ENCODE data around the gene STRADA. TPM values are rescaled to one million over a fixed set of nuclear protein-coding genes. Genes with fewer than 3 reads are reported as not detected.

STRADA gene
- total RNA-seq, 1 donor from 2014 or later: 30.2 TPM

DNA sequence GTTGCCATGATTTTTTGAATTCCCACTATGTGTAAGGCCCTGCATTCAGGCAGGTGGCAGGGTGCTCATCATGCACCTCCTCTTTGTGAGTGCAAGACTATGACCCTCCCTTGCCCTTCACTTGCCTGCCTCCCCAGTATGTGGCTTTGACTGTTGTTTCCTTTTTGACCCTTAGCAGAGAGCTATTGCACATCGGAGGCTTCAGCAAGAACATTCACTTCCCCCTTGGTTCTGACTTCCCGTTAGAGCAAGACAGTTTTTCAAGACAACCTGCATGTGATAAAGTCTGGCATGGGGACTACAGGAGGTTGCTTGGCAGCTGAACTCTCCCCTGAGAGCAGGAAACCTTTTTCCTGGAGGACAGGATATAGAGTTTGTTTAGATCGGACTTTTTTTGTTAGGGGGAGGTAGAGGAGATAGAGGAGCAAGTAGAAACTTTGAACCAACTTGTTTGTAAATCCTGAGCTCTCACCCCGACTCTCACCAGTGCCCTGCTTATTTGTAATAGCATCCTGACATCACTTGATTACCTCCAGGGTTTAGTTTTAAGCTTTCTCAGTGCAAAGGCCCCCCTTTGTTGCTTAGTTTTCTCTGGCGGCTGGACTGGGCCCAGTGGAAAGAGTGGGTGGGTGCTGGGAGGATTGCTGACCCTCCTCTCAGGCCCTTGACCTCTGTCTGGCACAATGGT lies 75.9 kb downstream of the STRADA start:
- Histone ChIP-seq H3K36me3 (peaks cover 72% of the 10 kb centered on the region), H3K4me1 (peaks cover 27% of the 10 kb centered on the region), H3K4me3 (no peak overlapping the region), H3K9me3 (no peaks in the 10 kb centered on the region), H3K27ac (peak overlapping the region; percentile 53), H3K27me3 (no peaks in the 10 kb centered on the region)
- intact Hi-C loops (cut with DNase I): no loop called here
- TF ChIP-seq, protein P1, sequence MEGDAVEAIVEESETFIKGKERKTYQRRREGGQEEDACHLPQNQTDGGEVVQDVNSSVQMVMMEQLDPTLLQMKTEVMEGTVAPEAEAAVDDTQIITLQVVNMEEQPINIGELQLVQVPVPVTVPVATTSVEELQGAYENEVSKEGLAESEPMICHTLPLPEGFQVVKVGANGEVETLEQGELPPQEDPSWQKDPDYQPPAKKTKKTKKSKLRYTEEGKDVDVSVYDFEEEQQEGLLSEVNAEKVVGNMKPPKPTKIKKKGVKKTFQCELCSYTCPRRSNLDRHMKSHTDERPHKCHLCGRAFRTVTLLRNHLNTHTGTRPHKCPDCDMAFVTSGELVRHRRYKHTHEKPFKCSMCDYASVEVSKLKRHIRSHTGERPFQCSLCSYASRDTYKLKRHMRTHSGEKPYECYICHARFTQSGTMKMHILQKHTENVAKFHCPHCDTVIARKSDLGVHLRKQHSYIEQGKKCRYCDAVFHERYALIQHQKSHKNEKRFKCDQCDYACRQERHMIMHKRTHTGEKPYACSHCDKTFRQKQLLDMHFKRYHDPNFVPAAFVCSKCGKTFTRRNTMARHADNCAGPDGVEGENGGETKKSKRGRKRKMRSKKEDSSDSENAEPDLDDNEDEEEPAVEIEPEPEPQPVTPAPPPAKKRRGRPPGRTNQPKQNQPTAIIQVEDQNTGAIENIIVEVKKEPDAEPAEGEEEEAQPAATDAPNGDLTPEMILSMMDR (IDR thresholded peaks at IDR 0.05): no peak
- no peak for DNase-seq
- peak; percentile 94 for ATAC-seq

DNA sequence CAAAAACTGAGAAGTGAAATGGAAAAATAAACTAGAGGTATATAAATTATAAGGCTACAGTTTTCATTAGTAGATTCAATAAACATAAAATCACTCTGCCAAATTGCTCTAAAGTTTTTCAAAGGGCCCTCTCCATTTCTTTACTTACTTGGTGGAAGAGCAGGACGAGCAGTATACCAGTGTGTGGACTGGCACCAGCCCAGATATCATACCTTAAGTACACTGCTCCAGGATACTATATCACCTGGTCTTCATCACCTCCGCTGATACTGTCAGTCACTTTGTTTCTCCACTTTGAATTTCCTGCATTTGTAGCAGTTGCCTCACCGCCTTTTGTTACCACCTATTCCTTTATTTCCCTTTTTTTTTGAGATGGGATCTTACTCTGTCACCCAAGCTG lies 81.7 kb downstream of the STRADA start:
- TF ChIP-seq, protein P1 (IDR thresholded peaks at IDR 0.05): no peak
- H3K27me3 ChIP-seq: no peaks in the 10 kb centered on the region
- H3K4me3 ChIP-seq: no peak overlapping the region
- H3K9me3 ChIP-seq: no peaks in the 10 kb centered on the region
- H3K27ac ChIP-seq: no peak overlapping the region
- H3K4me1 ChIP-seq: peaks cover 5% of the 10 kb centered on the region
- ATAC-seq (no peak), DNase-seq (no peak)
- intact Hi-C loops (cut with DNase I): no loop called here
- peaks cover 71% of the 10 kb centered on the region for H3K36me3 ChIP-seq

DNA sequence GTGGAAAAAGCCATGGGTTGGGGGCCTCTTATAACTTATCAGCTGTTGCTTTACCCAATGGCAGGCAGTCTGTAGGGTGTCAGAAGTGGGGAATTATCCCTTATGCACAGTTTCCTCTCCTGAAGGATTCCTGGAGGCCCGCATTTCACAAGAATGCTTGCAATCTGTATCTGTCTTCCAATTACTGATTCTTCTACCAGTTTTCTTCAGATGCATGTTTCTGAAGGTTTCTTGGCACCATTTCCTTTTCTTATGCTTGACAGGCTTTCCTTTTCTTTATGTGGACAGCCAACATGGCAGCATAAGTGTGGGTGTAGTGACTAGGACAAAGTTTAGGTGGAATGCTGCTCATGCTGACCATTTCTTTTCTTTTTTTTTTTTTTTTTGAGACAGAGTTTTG lies 83.2 kb downstream of the STRADA start:
- intact Hi-C loops (cut with DNase I): no loop called here
- no peak for ATAC-seq
- no peak for DNase-seq
- Histone ChIP-seq H3K4me1 (no peaks in the 10 kb centered on the region), H3K36me3 (peaks cover 83% of the 10 kb centered on the region), H3K4me3 (no peak overlapping the region), H3K27me3 (no peaks in the 10 kb centered on the region), H3K9me3 (no peaks in the 10 kb centered on the region), H3K27ac (no peak overlapping the region)
- TF ChIP-seq, protein P1 (IDR thresholded peaks at IDR 0.05): no peak

DNA sequence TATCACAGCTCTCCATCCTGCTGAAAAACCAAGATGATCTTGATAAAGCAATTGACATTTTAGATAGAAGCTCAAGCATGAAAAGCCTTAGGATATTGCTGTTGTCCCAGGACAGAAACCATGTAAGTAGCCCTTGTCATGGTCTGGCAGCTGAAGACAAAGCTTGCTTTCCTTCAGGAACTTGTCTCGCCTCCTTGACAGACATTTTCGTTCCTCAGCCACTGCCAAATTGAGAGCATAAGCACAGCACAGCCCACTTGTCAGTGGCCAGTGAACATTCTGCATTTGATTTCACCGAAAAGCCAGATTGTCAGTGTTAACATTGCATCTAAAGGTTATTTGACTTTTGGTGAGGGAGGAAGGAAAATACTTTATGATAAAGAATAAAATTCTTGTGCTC lies 83.8 kb downstream of the STRADA start:
- no peak overlapping the region for H3K27ac ChIP-seq
- H3K4me3 ChIP-seq: no peak overlapping the region
- H3K27me3 ChIP-seq: no peaks in the 10 kb centered on the region
- TF ChIP-seq, protein P1 (IDR thresholded peaks at IDR 0.05): no peak
- peaks cover 83% of the 10 kb centered on the region for H3K36me3 ChIP-seq
- no peaks in the 10 kb centered on the region for H3K4me1 ChIP-seq
- no peaks in the 10 kb centered on the region for H3K9me3 ChIP-seq
- DNase-seq: no peak
- intact Hi-C loops (cut with DNase I): no loop called here
- no peak for ATAC-seq

DNA sequence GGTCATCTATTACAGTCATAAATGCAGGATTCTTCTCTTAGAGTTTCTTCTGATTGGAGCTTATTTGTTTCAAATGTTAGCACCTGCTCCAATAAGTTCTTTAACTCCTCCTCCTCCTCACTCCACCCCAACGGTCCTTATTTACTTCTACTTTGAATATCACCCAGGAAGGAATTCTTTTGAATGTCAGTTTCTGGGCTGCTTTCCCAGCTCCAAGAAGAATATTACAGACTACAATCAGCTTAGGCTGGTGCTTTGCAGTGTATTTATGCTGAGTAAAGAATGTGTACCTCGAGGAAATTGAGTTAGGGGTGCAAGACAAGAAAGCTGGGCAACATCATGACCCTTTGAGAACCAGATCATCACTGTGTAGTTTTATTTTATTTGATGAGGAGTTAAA lies 88.5 kb downstream of the STRADA start:
- TF ChIP-seq, protein P1 (IDR thresholded peaks at IDR 0.05): no peak
- no peak overlapping the region for H3K27ac ChIP-seq
- H3K36me3 ChIP-seq: peaks cover 44% of the 10 kb centered on the region
- H3K27me3 ChIP-seq: no peaks in the 10 kb centered on the region
- ATAC-seq (no peak), DNase-seq (no peak)
- intact Hi-C loops (cut with DNase I): no loop called here
- no peaks in the 10 kb centered on the region for H3K9me3 ChIP-seq
- no peak overlapping the region for H3K4me3 ChIP-seq
- H3K4me1 ChIP-seq: peaks cover under 1% of the 10 kb centered on the region

Other genes starting within 250 kb of the STRADA start
- not detected for gene KCNH6, start 218.4 kb downstream of the STRADA start, total RNA-seq
- gene DCAF7, start 191.3 kb downstream of the STRADA start, total RNA-seq: 79.9 TPM
- 16.1 TPM for gene TACO1, start 140.9 kb downstream of the STRADA start, total RNA-seq
- gene MAP3K3, start 119.4 kb downstream of the STRADA start, total RNA-seq: 57.5 TPM
- 22.9 TPM for gene LIMD2, start 41.7 kb downstream of the STRADA start, total RNA-seq
- gene CCDC47, start 31.8 kb upstream of the STRADA start, total RNA-seq: 91.4 TPM
- gene DDX42, start 32.4 kb upstream of the STRADA start, total RNA-seq: 93.8 TPM
- 105 TPM for gene PSMC5, start 85.6 kb upstream of the STRADA start, total RNA-seq
- gene FTSJ3, start 85.9 kb upstream of the STRADA start, total RNA-seq: 39.4 TPM
- 74.6 TPM for gene SMARCD2, start 100.9 kb upstream of the STRADA start, total RNA-seq
- not detected for gene CSH2, start 131.9 kb upstream of the STRADA start, total RNA-seq
- not detected for gene GH2, start 140.1 kb upstream of the STRADA start, total RNA-seq
- not detected for gene CSH1, start 154.8 kb upstream of the STRADA start, total RNA-seq
- not detected for gene CSHL1, start 169.5 kb upstream of the STRADA start, total RNA-seq
- gene GH1, start 177.0 kb upstream of the STRADA start, total RNA-seq: not detected
- 4.7 TPM for gene CD79B, start 190.5 kb upstream of the STRADA start, total RNA-seq
- not detected for gene SCN4A, start 231.1 kb upstream of the STRADA start, total RNA-seq